T-helper 2 cell treated with Interferon-gamma antibody and Interleukin-4, amounts not matched to agents 5 μg/mL and 100 μg/mL, for 36 hours (primary cell): ENCODE results near the gene SETD1B.
"Not testable (repeated sequence)": the region's sequence is repeated elsewhere in the genome, so short reads cannot be mapped to it uniquely, and the experiment has no call there.

Experiments used
- DNase-seq: peaks from one replicate; pipeline ENCODE4 v3.0.0; 2021; ENCODE audit warnings: low spot score
- H3K27ac Mint-ChIP-seq: one replicate; pipeline ENCODE4 v1.8.0; 2021; ENCODE audit warnings: mild to moderate bottlenecking, mixed read lengths
- H3K27me3 Mint-ChIP-seq: one replicate; pipeline ENCODE4 v1.8.0; 2021; ENCODE audit warnings: low read depth, mixed read lengths
- H3K36me3 Mint-ChIP-seq: one replicate; pipeline ENCODE4 v1.8.0; 2021; ENCODE audit warnings: low read depth, mixed read lengths
- H3K4me1 Mint-ChIP-seq: one replicate; pipeline ENCODE4 v1.8.0; 2021; ENCODE audit warnings: low read depth, mixed read lengths
- H3K4me3 Mint-ChIP-seq: one replicate; pipeline ENCODE4 v1.8.0; 2022; ENCODE audit warnings: mild to moderate bottlenecking, moderate library complexity, mixed read lengths
- H3K9me3 Mint-ChIP-seq: one replicate; pipeline ENCODE4 v1.8.0; 2021; ENCODE audit warnings: mixed read lengths

The SETD1B gene

GRCh38 chr12:121843236-121843982, 39.6 kb downstream of the SETD1B start:
- DNase-seq, result no peak
- H3K4me1 Mint-ChIP-seq, result peaks cover 6% of the 10 kb centered on the region
- H3K9me3 Mint-ChIP-seq, result no peaks in the 10 kb centered on the region
- H3K36me3 Mint-ChIP-seq, result no peaks in the 10 kb centered on the region
- H3K27ac Mint-ChIP-seq, result no peak overlapping the region
- H3K4me3 Mint-ChIP-seq, result no peak overlapping the region
- no peaks in the 10 kb centered on the region for H3K27me3 Mint-ChIP-seq

GRCh38 chr12:121845701-121846100, 41.9 kb downstream of the SETD1B start:
- Mint-ChIP-seq H3K27ac (no peak overlapping the region), H3K36me3 (no peaks in the 10 kb centered on the region)
- no peak for DNase-seq

GRCh38 chr12:121849211-121849610, 45.4 kb downstream of the SETD1B start:
- H3K27me3 Mint-ChIP-seq, result no peaks in the 10 kb centered on the region
- H3K9me3 Mint-ChIP-seq, result no peaks in the 10 kb centered on the region
- DNase-seq, result no peak
- no peaks in the 10 kb centered on the region for H3K36me3 Mint-ChIP-seq
- H3K4me3 Mint-ChIP-seq, result no peak overlapping the region
- no peak overlapping the region for H3K27ac Mint-ChIP-seq
- no peaks in the 10 kb centered on the region for H3K4me1 Mint-ChIP-seq

More at GRCh38 chr12:121845701-121846100, 41.9 kb downstream of the SETD1B start:
- no peaks in the 10 kb centered on the region for H3K9me3 Mint-ChIP-seq
- no peaks in the 10 kb centered on the region for H3K27me3 Mint-ChIP-seq
- H3K4me3 Mint-ChIP-seq, result no peak overlapping the region
- H3K4me1 Mint-ChIP-seq, result peaks cover 4% of the 10 kb centered on the region

GRCh38 chr12:121849665-121850064, 45.9 kb downstream of the SETD1B start:
- Mint-ChIP-seq H3K4me1 (no peaks in the 10 kb centered on the region), H3K4me3 (no peak overlapping the region), H3K36me3 (no peaks in the 10 kb centered on the region), H3K9me3 (no peaks in the 10 kb centered on the region), H3K27ac (no peak overlapping the region), H3K27me3 (no peaks in the 10 kb centered on the region)
- DNase-seq, result no peak

GRCh38 chr12:121852392-121852791, 48.6 kb downstream of the SETD1B start:
- not testable (repeated sequence) for H3K27me3 Mint-ChIP-seq, H3K9me3 Mint-ChIP-seq, DNase-seq, H3K4me3 Mint-ChIP-seq, H3K27ac Mint-ChIP-seq, H3K36me3 Mint-ChIP-seq, H3K4me1 Mint-ChIP-seq

- Mint-ChIP-seq H3K27me3 (no peaks in the 10 kb centered on the region), H3K9me3 (no peaks in the 10 kb centered on the region), H3K27ac (no peak overlapping the region)
Measured at GRCh38 chr12:121857322-121858246, 53.8 kb downstream of the SETD1B start.

GRCh38 chr12:121858318-121858661, 54.5 kb downstream of the SETD1B start:
- no peaks in the 10 kb centered on the region for H3K36me3 Mint-ChIP-seq
- DNase-seq, result no peak
- H3K27me3 Mint-ChIP-seq, result no peaks in the 10 kb centered on the region
- H3K4me3 Mint-ChIP-seq, result no peak overlapping the region
- H3K27ac Mint-ChIP-seq, result no peak overlapping the region
- H3K9me3 Mint-ChIP-seq, result no peaks in the 10 kb centered on the region
- H3K4me1 Mint-ChIP-seq, result peaks cover 2% of the 10 kb centered on the region

More at GRCh38 chr12:121857322-121858246, 53.8 kb downstream of the SETD1B start:
- DNase-seq, result no peak
- H3K36me3 Mint-ChIP-seq, result no peaks in the 10 kb centered on the region
- H3K4me1 Mint-ChIP-seq, result peaks cover 2% of the 10 kb centered on the region
- H3K4me3 Mint-ChIP-seq, result no peak overlapping the region

- Mint-ChIP-seq H3K4me3 (no peak within 1 kb of the TSS), H3K27me3 (no peaks in the 10 kb centered on the region), H3K27ac (no peak within 1 kb of the TSS), H3K36me3 (no peaks in the 10 kb centered on the region), H3K9me3 (no peaks in the 10 kb centered on the region), H3K4me1 (peaks cover 2% of the 10 kb centered on the region)
- no peak for DNase-seq
Measured at GRCh38 chr12:121858662-121859572, 55.1 kb downstream of the SETD1B start, which contains the start of gene HPD. Gene HPD (minus strand): TSS chr12:121858859. CDS start chr12:121858823, 36 bp downstream.

GRCh38 chr12:121860257-121860656, 56.4 kb downstream of the SETD1B start:
- H3K9me3 Mint-ChIP-seq, result no peaks in the 10 kb centered on the region
- H3K27me3 Mint-ChIP-seq, result no peaks in the 10 kb centered on the region
- H3K4me3 Mint-ChIP-seq, result no peak overlapping the region
- H3K27ac Mint-ChIP-seq, result no peak overlapping the region
- DNase-seq, result no peak
- H3K4me1 Mint-ChIP-seq, result peaks cover 2% of the 10 kb centered on the region
- no peaks in the 10 kb centered on the region for H3K36me3 Mint-ChIP-seq

- not testable (repeated sequence) for H3K4me3 Mint-ChIP-seq, DNase-seq, H3K9me3 Mint-ChIP-seq, H3K27ac Mint-ChIP-seq, H3K4me1 Mint-ChIP-seq, H3K36me3 Mint-ChIP-seq, H3K27me3 Mint-ChIP-seq
Measured at GRCh38 chr12:121860699-121861098, 56.9 kb downstream of the SETD1B start.

GRCh38 chr12:121861636-121862254, 57.9 kb downstream of the SETD1B start:
- no peak overlapping the region for H3K27ac Mint-ChIP-seq
- no peak for DNase-seq
- no peak overlapping the region for H3K4me3 Mint-ChIP-seq
- H3K36me3 Mint-ChIP-seq, result no peaks in the 10 kb centered on the region
- H3K9me3 Mint-ChIP-seq, result no peaks in the 10 kb centered on the region
- no peaks in the 10 kb centered on the region for H3K27me3 Mint-ChIP-seq
- H3K4me1 Mint-ChIP-seq, result no peaks in the 10 kb centered on the region

GRCh38 chr12:121866331-121866730, 62.5 kb downstream of the SETD1B start:
- no peaks in the 10 kb centered on the region for H3K36me3 Mint-ChIP-seq
- no peak overlapping the region for H3K27ac Mint-ChIP-seq
- H3K27me3 Mint-ChIP-seq, result no peaks in the 10 kb centered on the region
- H3K4me1 Mint-ChIP-seq, result no peaks in the 10 kb centered on the region
- H3K9me3 Mint-ChIP-seq, result no peaks in the 10 kb centered on the region
- no peak overlapping the region for H3K4me3 Mint-ChIP-seq
- no peak for DNase-seq

- H3K27me3 Mint-ChIP-seq, H3K4me1 Mint-ChIP-seq, DNase-seq, H3K4me3 Mint-ChIP-seq, H3K36me3 Mint-ChIP-seq, H3K27ac Mint-ChIP-seq, H3K9me3 Mint-ChIP-seq: not testable (repeated sequence)
Measured at GRCh38 chr12:121869229-121869628, 65.4 kb downstream of the SETD1B start.
